Activated B cell treated with CpG ODN at 0.5 μM for 24 hours (primary cell): ENCODE data around the gene LLCFC1. TPM values are rescaled to one million over a fixed set of nuclear protein-coding genes. Genes with fewer than 3 reads are reported as not detected.

ENCODE experiments used
- ATAC-seq: fragments of 200-7000 bp; cut with Tn5 transposase; one replicate; pipeline ENCODE4 v1.10.0; 2021; ENCODE audit warnings: low read depth, mild to moderate bottlenecking, moderate library complexity
- CTCF ChIA-PET: fragments of 350-600 bp; sonication (Branson Sonifier 250); formaldehyde crosslinking; loops from one replicate; lab custom pipeline; 2021; ENCODE audit warnings: antibody characterized with exemption; lab: Charles Lee
- POLR2A ChIA-PET: fragments of 350-600 bp; sonication (Branson Sonifier 250); formaldehyde crosslinking; loops from one replicate; lab custom pipeline; 2021; ENCODE audit warnings: antibody characterized with exemption; lab: Charles Lee
- DNase-seq: peaks from one replicate; pipeline ENCODE4 v3.0.0; 2022
- H3K27ac Mint-ChIP-seq: one replicate; pipeline ENCODE4 v1.8.0; 2020; ENCODE audit warnings: mixed read lengths
- H3K27me3 Mint-ChIP-seq: one replicate; pipeline ENCODE4 v1.8.0; 2021; ENCODE audit warnings: mixed read lengths
- H3K36me3 Mint-ChIP-seq: one replicate; pipeline ENCODE4 v1.8.0; 2021; ENCODE audit warnings: low read depth, mixed read lengths
- H3K4me1 Mint-ChIP-seq: one replicate; pipeline ENCODE4 v1.8.0; 2021; ENCODE audit warnings: mixed read lengths
- H3K4me3 Mint-ChIP-seq: one replicate; pipeline ENCODE4 v1.8.0; 2020; ENCODE audit warnings: mild to moderate bottlenecking, mixed read lengths
- H3K9me3 Mint-ChIP-seq: one replicate; pipeline ENCODE4 v1.8.0; 2020; ENCODE audit warnings: mixed read lengths
- CTCF ChIP-seq: fragments of 200-600 bp; IDR thresholded peaks from one replicate; pipeline ENCODE4 v1.8.0; 2022; ENCODE audit warnings: antibody characterized with exemption, mild to moderate bottlenecking
- intact Hi-C: fragments of 100-400 bp; cut with micrococcal nuclease; formaldehyde crosslinking; loops from one replicate; pipeline ENCODE4 v1.15.1; 2024
- total RNA-seq: library from RNA; stranded (reverse); gene quantifications from 2 replicates; pipeline ENCODE4 v1.2.3, GENCODE V29; 2022

Gene LLCFC1
- total RNA-seq, 1 donor from 2014 or later: not detected

GRCh38 chr7:142959202-142959601 lies 19.9 kb downstream of the LLCFC1 start:
- Mint-ChIP-seq H3K4me1 (peaks cover 3% of the 10 kb centered on the region), H3K36me3 (no peaks in the 10 kb centered on the region), H3K27me3 (peaks cover 26% of the 10 kb centered on the region), H3K4me3 (no peak overlapping the region), H3K9me3 (peaks cover 16% of the 10 kb centered on the region), H3K27ac (no peak overlapping the region)
- DNase-seq: no peak
- no peak for TF ChIP-seq CTCF
- ChIA-PET POLR2A (no interaction called here), CTCF (no interaction called here)
- intact Hi-C loops: no loop called here
- ATAC-seq: no peak

- no peak overlapping the region for H3K4me3 Mint-ChIP-seq
- H3K4me1 Mint-ChIP-seq: peaks cover 3% of the 10 kb centered on the region
- H3K27me3 Mint-ChIP-seq: peaks cover 26% of the 10 kb centered on the region
- intact Hi-C loops: no loop called here
- no peak for DNase-seq
- POLR2A ChIA-PET: no interaction called here
- H3K27ac Mint-ChIP-seq: no peak overlapping the region
- no peak for ATAC-seq
- CTCF ChIA-PET: interaction anchor here (1.4 kb wide), 1 partner anchor 329 kb away, joined by 4 read pairs; no protein-coding TSS in a partner anchor
- peaks cover 6% of the 10 kb centered on the region for H3K9me3 Mint-ChIP-seq
- no peak for TF ChIP-seq CTCF
- no peaks in the 10 kb centered on the region for H3K36me3 Mint-ChIP-seq
Measured at GRCh38 chr7:142960955-142961512, 21.8 kb downstream of the LLCFC1 start.

- CTCF ChIA-PET: interaction anchor here (1.4 kb wide), 1 partner anchor 329 kb away, joined by 4 read pairs; no protein-coding TSS in a partner anchor
- TF ChIP-seq CTCF: no peak
- H3K27ac Mint-ChIP-seq: no peak overlapping the region
- POLR2A ChIA-PET: no interaction called here
- H3K4me3 Mint-ChIP-seq: no peak overlapping the region
- peaks cover 26% of the 10 kb centered on the region for H3K27me3 Mint-ChIP-seq
- intact Hi-C loops: no loop called here
- peaks cover under 1% of the 10 kb centered on the region for H3K9me3 Mint-ChIP-seq
- DNase-seq (no peak), ATAC-seq (no peak)
- no peaks in the 10 kb centered on the region for H3K36me3 Mint-ChIP-seq
- H3K4me1 Mint-ChIP-seq: peaks cover 3% of the 10 kb centered on the region
Measured at GRCh38 chr7:142961595-142961972, 22.3 kb downstream of the LLCFC1 start.

GRCh38 chr7:142961973-142962926 lies 23.0 kb downstream of the LLCFC1 start, which contains the start of gene KEL:
Gene KEL, minus strand, starts transcription at chr7:142962363. Its CDS starts 157 bp downstream, at chr7:142962206.
- Mint-ChIP-seq H3K27ac (no peak within 1 kb of the TSS), H3K27me3 (peaks cover 26% of the 10 kb centered on the region), H3K9me3 (no peaks in the 10 kb centered on the region), H3K4me3 (no peak within 1 kb of the TSS), H3K36me3 (no peaks in the 10 kb centered on the region), H3K4me1 (no peaks in the 10 kb centered on the region)
- no peak for TF ChIP-seq CTCF
- intact Hi-C loops: no loop called here
- POLR2A ChIA-PET: no interaction called here
- no peak for ATAC-seq
- CTCF ChIA-PET: no interaction called here
- no peak for DNase-seq

- no peak overlapping the region for H3K4me3 Mint-ChIP-seq
- ChIA-PET POLR2A (no interaction called here), CTCF (no interaction called here)
- H3K9me3 Mint-ChIP-seq: no peaks in the 10 kb centered on the region
- peaks cover 26% of the 10 kb centered on the region for H3K27me3 Mint-ChIP-seq
- no peaks in the 10 kb centered on the region for H3K36me3 Mint-ChIP-seq
- DNase-seq: no peak
- no peak for TF ChIP-seq CTCF
- no peak for ATAC-seq
- H3K27ac Mint-ChIP-seq: no peak overlapping the region
- no peaks in the 10 kb centered on the region for H3K4me1 Mint-ChIP-seq
- intact Hi-C loops: no loop called here
Measured at GRCh38 chr7:142962991-142963390, 23.7 kb downstream of the LLCFC1 start.
